ENCODE measurements around the gene DNAH17. TPM values are rescaled to one million over a fixed set of nuclear protein-coding genes. Genes with fewer than 3 reads are reported as not detected.

The DNAH17 gene
- total RNA-seq, 1 experiment from 2014 or later = 0.18 TPM

- Histone ChIP-seq H3K4me3 (ENCODE audit: low read depth in 2 of 2, low read length in 2 of 2) (no peak overlapping the region), H3K36me3 (ENCODE audit: control insufficient read depth, insufficient read depth, low read length) (no peaks in the 10 kb centered on the region), H3K4me1 (ENCODE audit: control insufficient read depth, insufficient read depth, low read length) (no peaks in the 10 kb centered on the region), H3K9me3 (ENCODE audit: control insufficient read depth, insufficient read depth, low read depth, low read length) (no peaks in the 10 kb centered on the region), H3K27me3 (ENCODE audit: control insufficient read depth, insufficient read depth, low read length) (no peaks in the 10 kb centered on the region; the same call in 1 of the 2 replicates), H3K27ac (ENCODE audit: low read length) (no peak overlapping the region)
- in situ Hi-C loops (cut with HindIII; ENCODE audit: low pct_unique_long_range_greater_than_20kb, low sequenced_read_pairs) = no loop called here
- ATAC-seq (no peak), DNase-seq (ENCODE audit: low read depth, low spot score) (no peak)
- TF ChIP-seq TCF7L2 (IDR thresholded peaks at IDR 0.05; ENCODE audit: low read depth, low read length) (no peak), CTCF (IDR thresholded peaks at IDR 0.05) (no peak), SIN3A (IDR thresholded peaks at IDR 0.05; ENCODE audit: borderline replicate concordance, insufficient read depth, low read depth, low read length) (no peak), POLR2AphosphoS5 (IDR thresholded peaks at IDR 0.05; ENCODE audit: low read depth, low read length) (no peak)
- TF ChIP-seq, protein P1, sequence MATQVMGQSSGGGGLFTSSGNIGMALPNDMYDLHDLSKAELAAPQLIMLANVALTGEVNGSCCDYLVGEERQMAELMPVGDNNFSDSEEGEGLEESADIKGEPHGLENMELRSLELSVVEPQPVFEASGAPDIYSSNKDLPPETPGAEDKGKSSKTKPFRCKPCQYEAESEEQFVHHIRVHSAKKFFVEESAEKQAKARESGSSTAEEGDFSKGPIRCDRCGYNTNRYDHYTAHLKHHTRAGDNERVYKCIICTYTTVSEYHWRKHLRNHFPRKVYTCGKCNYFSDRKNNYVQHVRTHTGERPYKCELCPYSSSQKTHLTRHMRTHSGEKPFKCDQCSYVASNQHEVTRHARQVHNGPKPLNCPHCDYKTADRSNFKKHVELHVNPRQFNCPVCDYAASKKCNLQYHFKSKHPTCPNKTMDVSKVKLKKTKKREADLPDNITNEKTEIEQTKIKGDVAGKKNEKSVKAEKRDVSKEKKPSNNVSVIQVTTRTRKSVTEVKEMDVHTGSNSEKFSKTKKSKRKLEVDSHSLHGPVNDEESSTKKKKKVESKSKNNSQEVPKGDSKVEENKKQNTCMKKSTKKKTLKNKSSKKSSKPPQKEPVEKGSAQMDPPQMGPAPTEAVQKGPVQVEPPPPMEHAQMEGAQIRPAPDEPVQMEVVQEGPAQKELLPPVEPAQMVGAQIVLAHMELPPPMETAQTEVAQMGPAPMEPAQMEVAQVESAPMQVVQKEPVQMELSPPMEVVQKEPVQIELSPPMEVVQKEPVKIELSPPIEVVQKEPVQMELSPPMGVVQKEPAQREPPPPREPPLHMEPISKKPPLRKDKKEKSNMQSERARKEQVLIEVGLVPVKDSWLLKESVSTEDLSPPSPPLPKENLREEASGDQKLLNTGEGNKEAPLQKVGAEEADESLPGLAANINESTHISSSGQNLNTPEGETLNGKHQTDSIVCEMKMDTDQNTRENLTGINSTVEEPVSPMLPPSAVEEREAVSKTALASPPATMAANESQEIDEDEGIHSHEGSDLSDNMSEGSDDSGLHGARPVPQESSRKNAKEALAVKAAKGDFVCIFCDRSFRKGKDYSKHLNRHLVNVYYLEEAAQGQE (IDR thresholded peaks at IDR 0.05; ENCODE audit: insufficient read depth in 1 of 2, low read depth in 2 of 2, low read length in 1 of 2) = no peak
- no TSS peak for BruUV-seq (replicated peaks)
- CTCF ChIA-PET = no interaction called here
- intact Hi-C loops (cut with micrococcal nuclease; ENCODE audit: unreplicated experiment) = no loop called here
- POLR2A ChIA-PET = no interaction called here
Measured at GRCh38 chr17:78459696-78460095, 117.5 kb downstream of the DNAH17 start.

GRCh38 chr17:78458736-78459335 lies 118.4 kb downstream of the DNAH17 start:
- DNase-seq (ENCODE audit: low read depth, low spot score) (no peak), ATAC-seq (peak; percentile 24; the same call in 1 of the 2 replicates)
- intact Hi-C loops (cut with micrococcal nuclease; ENCODE audit: unreplicated experiment) (no loop called here), in situ Hi-C loops (cut with HindIII; ENCODE audit: low pct_unique_long_range_greater_than_20kb, low sequenced_read_pairs) (no loop called here)
- H3K27ac ChIP-seq (ENCODE audit: low read length) = no peak overlapping the region
- ChIA-PET POLR2A (no interaction called here), CTCF (interaction anchor here (0.5 kb wide), 2 partner anchors 13 to 28 kb away, joined by 6 to 18 read pairs; no protein-coding TSS in a partner anchor)
- TF ChIP-seq TCF7L2 (IDR thresholded peaks at IDR 0.05; ENCODE audit: low read depth, low read length) = no peak
- no peak for TF ChIP-seq SIN3A (IDR thresholded peaks at IDR 0.05; ENCODE audit: borderline replicate concordance, insufficient read depth, low read depth, low read length)
- no peak for TF ChIP-seq CTCF (IDR thresholded peaks at IDR 0.05)
- TF ChIP-seq, protein P1 (IDR thresholded peaks at IDR 0.05; ENCODE audit: insufficient read depth in 1 of 2, low read depth in 2 of 2, low read length in 1 of 2) = no peak
- H3K4me1 ChIP-seq (ENCODE audit: control insufficient read depth, insufficient read depth, low read length) = no peaks in the 10 kb centered on the region
- H3K36me3 ChIP-seq (ENCODE audit: control insufficient read depth, insufficient read depth, low read length) = no peaks in the 10 kb centered on the region
- no peak overlapping the region for H3K4me3 ChIP-seq (ENCODE audit: low read depth in 2 of 2, low read length in 2 of 2)
- BruUV-seq (replicated peaks) = no TSS peak
- H3K27me3 ChIP-seq (ENCODE audit: control insufficient read depth, insufficient read depth, low read length) = no peaks in the 10 kb centered on the region; the same call in 1 of the 2 replicates
- no peaks in the 10 kb centered on the region for H3K9me3 ChIP-seq (ENCODE audit: control insufficient read depth, insufficient read depth, low read depth, low read length)
